PC-9 (cell line): ENCODE measurements around the gene SSR3. TPM values are rescaled to one million over a fixed set of nuclear protein-coding genes. Genes with fewer than 3 reads are reported as not detected.

ENCODE experiments used
- BruUV-seq: library from RNA; stranded (reverse); fragments of 400-500 nt; replicated peaks from 2 replicates; lab custom pipeline; 2021; lab: Mats Ljungman, UMichigan
- CTCF ChIA-PET: fragments of 300-600 bp; sonication (Branson Sonifier 250); formaldehyde crosslinking; loops from one replicate; lab custom pipeline; 2022; ENCODE audit warnings: antibody characterized with exemption; lab: Charles Lee
- POLR2A ChIA-PET: fragments of 300-600 bp; sonication (Branson Sonifier 250); formaldehyde crosslinking; loops from one replicate; lab custom pipeline; 2022; ENCODE audit warnings: antibody characterized with exemption; ENCODE audit not compliant: unreplicated experiment; lab: Charles Lee
- DNase-seq, 2 experiments: peaks; one replicate each; pipeline versions ENCODE4 v3.0.0 to v3.0.0-alpha.2; 2015 to 2022; ENCODE audit warnings: mixed read lengths in 1 of 2
- H2AFZ ChIP-seq: fragments of 200-600 bp; sonication (generic); 2 replicates; pipeline ENCODE4 v1.8.1; 2017; ENCODE audit warnings: antibody characterized with exemption
- H3F3A ChIP-seq: fragments of 200-600 bp; sonication (generic); 2 replicates; pipeline ENCODE4 v1.8.1; 2017; ENCODE audit warnings: antibody characterized with exemption, mild to moderate bottlenecking, low read depth; ENCODE audit not compliant: insufficient read depth
- H3K27ac ChIP-seq: fragments of 200-600 bp; sonication (generic); 2 replicates; pipeline ENCODE4 v1.6.1; 2016; ENCODE audit warnings: mixed run types
- H3K27me3 ChIP-seq: fragments of 200-600 bp; sonication (generic); 2 replicates; pipeline ENCODE4 v1.6.1; 2016; ENCODE audit warnings: low read depth, mixed run types; ENCODE audit not compliant: insufficient read depth
- H3K36me3 ChIP-seq: fragments of 200-600 bp; sonication (generic); 2 replicates; pipeline ENCODE4 v1.6.1; 2016; ENCODE audit warnings: low read depth, mixed run types
- H3K4me1 ChIP-seq: fragments of 200-600 bp; sonication (generic); replicated peaks from 2 replicates; pipeline ENCODE4 v1.6.1; 2016; ENCODE audit warnings: mixed run types; ENCODE audit not compliant: insufficient read depth
- H3K4me2 ChIP-seq: fragments of 200-600 bp; sonication (generic); 2 replicates; pipeline ENCODE4 v1.6.1; 2017; ENCODE audit warnings: mixed run types
- H3K4me3 ChIP-seq: fragments of 200-600 bp; sonication (generic); 2 replicates; pipeline ENCODE4 v1.6.1; 2016; ENCODE audit warnings: mixed run types
- H3K79me2 ChIP-seq: fragments of 200-600 bp; sonication (generic); 2 replicates; pipeline ENCODE4 v1.6.1; 2017; ENCODE audit warnings: low read depth, mixed run types
- H3K9me2 ChIP-seq: fragments of 200-600 bp; sonication (generic); 2 replicates; pipeline ENCODE4 v1.8.1; 2017; ENCODE audit warnings: mild to moderate bottlenecking; ENCODE audit not compliant: insufficient read depth
- H3K9me3 ChIP-seq: fragments of 200-600 bp; sonication (generic); 2 replicates; pipeline ENCODE4 v1.8.1; 2016; ENCODE audit warnings: low read depth; ENCODE audit not compliant: insufficient read depth
- H4K20me1 ChIP-seq: fragments of 200-600 bp; sonication (generic); 2 replicates; pipeline ENCODE4 v1.8.1; 2017; ENCODE audit not compliant: insufficient read depth
- EZH2 ChIP-seq: fragments of 200-600 bp; sonication (generic); IDR thresholded peaks from 2 replicates; pipeline ENCODE4 v1.8.0; 2017; ENCODE audit warnings: antibody characterized with exemption, low read depth
- intact Hi-C: fragments of 100-400 bp; cut with micrococcal nuclease; formaldehyde crosslinking; loops from one replicate; pipeline ENCODE4 v1.10.0; 2022; ENCODE audit not compliant: unreplicated experiment
- total RNA-seq: library from RNA; stranded (reverse); gene quantifications from 2 replicates; pipeline ENCODE4 v1.2.3, GENCODE V29; 2021
- TF ChIP-seq, protein P1 (sequence below): fragments of 200-600 bp; sonication (generic); conservative IDR thresholded peaks from 2 replicates; pipeline ENCODE4 v1.6.1; 2017; ENCODE audit warnings: mixed run types, antibody characterized with exemption, mild to moderate bottlenecking, moderate library complexity

Gene SSR3
- total RNA-seq, 1 experiment from 2014 or later, result 152 TPM

DNA sequence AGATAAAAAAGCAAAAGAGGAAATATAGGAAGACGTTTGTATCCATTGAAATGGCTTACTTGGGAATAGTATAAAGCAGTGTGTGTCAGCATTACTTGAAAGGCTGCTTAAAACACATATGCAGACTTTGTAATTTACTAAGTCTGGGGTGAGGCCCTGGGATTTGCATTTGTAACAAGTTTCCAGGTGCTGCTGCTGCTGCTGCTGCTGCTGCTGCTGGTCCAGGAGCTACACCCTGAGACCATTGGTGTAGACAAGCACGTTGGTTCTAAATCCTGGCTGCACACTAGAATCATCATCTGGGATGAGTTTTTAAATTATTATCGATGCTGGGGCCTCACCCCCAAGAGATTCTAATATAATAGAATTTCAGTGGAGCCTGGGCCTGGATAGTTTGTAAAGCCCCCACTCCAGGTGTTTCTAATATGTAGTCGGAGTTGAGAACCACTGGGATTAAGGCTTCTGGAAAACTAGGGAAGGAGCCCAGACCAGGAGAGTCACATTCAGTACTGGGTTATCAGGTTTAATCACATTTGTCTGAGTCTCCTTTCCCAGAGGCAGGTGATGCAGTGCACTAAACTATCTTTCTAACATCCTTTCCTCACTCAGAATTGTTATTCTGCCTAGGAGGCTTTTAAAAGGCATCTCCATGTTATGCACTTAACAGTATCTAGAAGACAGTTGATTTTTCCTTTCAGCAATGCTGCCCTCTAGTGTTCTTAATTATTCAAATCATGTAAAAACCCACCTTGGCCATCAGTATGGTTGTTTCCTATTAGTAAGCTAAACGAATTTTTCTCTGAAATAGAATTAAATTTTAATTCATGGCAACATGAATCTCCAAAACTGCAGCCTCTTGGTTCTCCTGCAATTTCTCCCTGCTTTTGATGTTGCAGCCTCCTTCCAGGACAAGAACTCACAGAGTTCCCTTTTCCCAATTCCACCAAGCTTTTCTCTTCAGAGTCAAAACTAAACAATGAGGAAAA is 45.4 kb downstream of the SSR3 start:
- H4K20me1 ChIP-seq, result no peaks in the 10 kb centered on the region
- no peaks in the 10 kb centered on the region for H3K36me3 ChIP-seq
- TF ChIP-seq EZH2, result no peak
- TF ChIP-seq, protein P1, sequence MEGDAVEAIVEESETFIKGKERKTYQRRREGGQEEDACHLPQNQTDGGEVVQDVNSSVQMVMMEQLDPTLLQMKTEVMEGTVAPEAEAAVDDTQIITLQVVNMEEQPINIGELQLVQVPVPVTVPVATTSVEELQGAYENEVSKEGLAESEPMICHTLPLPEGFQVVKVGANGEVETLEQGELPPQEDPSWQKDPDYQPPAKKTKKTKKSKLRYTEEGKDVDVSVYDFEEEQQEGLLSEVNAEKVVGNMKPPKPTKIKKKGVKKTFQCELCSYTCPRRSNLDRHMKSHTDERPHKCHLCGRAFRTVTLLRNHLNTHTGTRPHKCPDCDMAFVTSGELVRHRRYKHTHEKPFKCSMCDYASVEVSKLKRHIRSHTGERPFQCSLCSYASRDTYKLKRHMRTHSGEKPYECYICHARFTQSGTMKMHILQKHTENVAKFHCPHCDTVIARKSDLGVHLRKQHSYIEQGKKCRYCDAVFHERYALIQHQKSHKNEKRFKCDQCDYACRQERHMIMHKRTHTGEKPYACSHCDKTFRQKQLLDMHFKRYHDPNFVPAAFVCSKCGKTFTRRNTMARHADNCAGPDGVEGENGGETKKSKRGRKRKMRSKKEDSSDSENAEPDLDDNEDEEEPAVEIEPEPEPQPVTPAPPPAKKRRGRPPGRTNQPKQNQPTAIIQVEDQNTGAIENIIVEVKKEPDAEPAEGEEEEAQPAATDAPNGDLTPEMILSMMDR, result peak; percentile 88
- no peak overlapping the region for H2AFZ ChIP-seq
- ChIA-PET POLR2A (interaction anchor here (0.6 kb wide), 1 partner anchor 509 kb away, joined by 4 read pairs; no protein-coding TSS in a partner anchor), CTCF (interaction anchor here (0.5 to 1.2 kb wide), 8 partner anchors 106 to 640 kb away, joined by 3 to 8 read pairs (median 4); no protein-coding TSS in a partner anchor)
- no peaks in the 10 kb centered on the region for H3K79me2 ChIP-seq
- H3K27ac ChIP-seq, result no peak overlapping the region
- H3K9me2 ChIP-seq, result no peaks in the 10 kb centered on the region
- no TSS peak for BruUV-seq
- peak; percentile 9 to 58 for DNase-seq
- H3K9me3 ChIP-seq, result no peaks in the 10 kb centered on the region
- intact Hi-C loops, result loop anchor here (1.0 to 10.0 kb wide), 4 partner anchors 61 to 358 kb away; no protein-coding TSS in a partner anchor
- H3K4me1 ChIP-seq, result peaks cover 11% of the 10 kb centered on the region
- H3K4me3 ChIP-seq, result no peak overlapping the region
- no peaks in the 10 kb centered on the region for H3F3A ChIP-seq
- H3K27me3 ChIP-seq, result no peaks in the 10 kb centered on the region
- no peak overlapping the region for H3K4me2 ChIP-seq

DNA sequence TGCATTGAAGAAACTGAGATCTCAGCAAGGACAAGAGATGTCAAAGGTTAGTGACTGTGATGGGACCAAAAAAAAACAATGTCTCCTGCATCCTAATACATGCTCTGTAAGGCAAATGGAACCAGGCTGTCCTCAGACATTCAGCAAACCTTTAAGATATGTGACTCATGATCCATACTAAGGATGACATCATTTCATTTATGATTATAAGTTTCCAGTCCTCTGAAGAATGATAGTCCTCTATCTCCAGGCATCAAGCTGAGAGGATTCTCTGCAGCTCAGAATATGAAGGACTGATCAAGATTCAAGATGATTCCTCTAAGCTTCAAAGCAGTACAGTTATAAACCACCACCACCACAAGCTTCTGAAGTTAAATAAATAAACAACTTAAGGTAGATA is 47.6 kb downstream of the SSR3 start:
- no peak overlapping the region for H2AFZ ChIP-seq
- H3K27me3 ChIP-seq, result no peaks in the 10 kb centered on the region
- no peaks in the 10 kb centered on the region for H3K9me3 ChIP-seq
- no peak for DNase-seq
- H3K79me2 ChIP-seq, result no peaks in the 10 kb centered on the region
- no TSS peak for BruUV-seq
- no peak overlapping the region for H3K27ac ChIP-seq
- CTCF ChIA-PET, result interaction anchor here (0.7 kb wide), 1 partner anchor 463 kb away, joined by 6 read pairs; no protein-coding TSS in a partner anchor
- POLR2A ChIA-PET, result no interaction called here
- intact Hi-C loops, result loop anchor here (5.0 to 10.0 kb wide), 2 partner anchors 122 to 335 kb away; no protein-coding TSS in a partner anchor
- TF ChIP-seq, protein P1, result no peak
- TF ChIP-seq EZH2, result no peak
- H4K20me1 ChIP-seq, result no peaks in the 10 kb centered on the region
- no peak overlapping the region for H3K4me2 ChIP-seq
- no peaks in the 10 kb centered on the region for H3K9me2 ChIP-seq
- H3F3A ChIP-seq, result no peaks in the 10 kb centered on the region
- no peak overlapping the region for H3K4me3 ChIP-seq
- no peaks in the 10 kb centered on the region for H3K4me1 ChIP-seq
- no peaks in the 10 kb centered on the region for H3K36me3 ChIP-seq

DNA sequence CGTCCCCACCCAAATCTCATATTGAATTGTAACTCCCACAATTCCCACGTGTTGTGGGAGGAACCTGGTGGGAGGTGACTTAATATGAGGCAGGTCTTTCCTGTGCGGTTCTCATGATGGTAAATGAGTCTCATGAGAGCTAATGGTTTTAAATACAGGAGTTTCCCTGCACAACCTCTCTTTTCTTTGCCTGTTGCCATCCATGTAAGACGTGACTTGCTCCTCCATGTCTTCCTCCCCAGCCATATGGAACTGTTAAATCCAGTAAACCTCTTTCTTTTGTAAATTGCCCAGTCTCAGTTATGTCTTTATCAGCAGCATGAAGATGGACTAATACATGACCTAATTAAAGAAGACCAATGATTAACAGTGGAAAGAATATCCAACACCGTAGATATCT is 56.6 kb downstream of the SSR3 start:
- intact Hi-C loops, result no loop called here
- no peaks in the 10 kb centered on the region for H3K27me3 ChIP-seq
- no peaks in the 10 kb centered on the region for H3K9me2 ChIP-seq
- H3K4me1 ChIP-seq, result no peaks in the 10 kb centered on the region
- POLR2A ChIA-PET, result no interaction called here
- TF ChIP-seq EZH2, result no peak
- TF ChIP-seq, protein P1, result no peak
- H4K20me1 ChIP-seq, result no peaks in the 10 kb centered on the region
- BruUV-seq, result no TSS peak
- H3K36me3 ChIP-seq, result no peaks in the 10 kb centered on the region
- no peaks in the 10 kb centered on the region for H3F3A ChIP-seq
- no peaks in the 10 kb centered on the region for H3K79me2 ChIP-seq
- no peak overlapping the region for H3K4me3 ChIP-seq
- H2AFZ ChIP-seq, result no peak overlapping the region
- no peak for DNase-seq
- H3K9me3 ChIP-seq, result no peaks in the 10 kb centered on the region; the same call in 1 of the 2 replicates
- CTCF ChIA-PET, result no interaction called here
- no peak overlapping the region for H3K4me2 ChIP-seq
- no peak overlapping the region for H3K27ac ChIP-seq
